HS-27A (cell line): ENCODE data around the gene RBM20.

Experiments
- DNase-seq: peaks from one replicate; pipeline ENCODE4 v3.0.0-alpha.2; 2012; ENCODE audit warnings: low read depth, missing footprints

The RBM20 gene

GRCh38 chr10:110811791-110812581 is 167.8 kb downstream of the RBM20 start:
- DNase-seq, result no peak

GRCh38 chr10:110812583-110812982 is 168.4 kb downstream of the RBM20 start:
- DNase-seq, result no peak

GRCh38 chr10:110813743-110814472 is 169.8 kb downstream of the RBM20 start:
- no peak for DNase-seq

GRCh38 chr10:110815354-110816004 is 171.3 kb downstream of the RBM20 start:
- no peak for DNase-seq

- DNase-seq, result no peak
These were observed 173.5 kb downstream of the RBM20 start for GRCh38 chr10:110817614-110818013.

- DNase-seq, result no peak
These were observed 174.4 kb downstream of the RBM20 start for GRCh38 chr10:110818311-110819256.

GRCh38 chr10:110820321-110820814 is 176.2 kb downstream of the RBM20 start:
- DNase-seq, result no peak

- no peak for DNase-seq
These were observed 177.4 kb downstream of the RBM20 start for GRCh38 chr10:110821508-110821907.

GRCh38 chr10:110822035-110822711 is 178.0 kb downstream of the RBM20 start:
- no peak for DNase-seq

GRCh38 chr10:110822712-110823311 is 178.7 kb downstream of the RBM20 start:
- no peak for DNase-seq

- DNase-seq, result no peak
These were observed 180.0 kb downstream of the RBM20 start for GRCh38 chr10:110824152-110824441.

GRCh38 chr10:110824660-110825059 is 180.5 kb downstream of the RBM20 start:
- DNase-seq, result no peak

GRCh38 chr10:110825508-110825907 is 181.4 kb downstream of the RBM20 start:
- DNase-seq, result no peak

- DNase-seq, result no peak
These were observed 183.3 kb downstream of the RBM20 start for GRCh38 chr10:110827410-110827809.

- no peak for DNase-seq
These were observed 183.7 kb downstream of the RBM20 start for GRCh38 chr10:110827875-110828274.

GRCh38 chr10:110828525-110828924 is 184.4 kb downstream of the RBM20 start:
- no peak for DNase-seq

GRCh38 chr10:110829721-110830410 is 185.7 kb downstream of the RBM20 start:
- DNase-seq, result no peak

- no peak for DNase-seq
These were observed 189.3 kb downstream of the RBM20 start for GRCh38 chr10:110833234-110833940.

GRCh38 chr10:110833941-110834628 is 189.9 kb downstream of the RBM20 start:
- DNase-seq, result no peak
